COLO668 (cell line): ENCODE data around the gene SLX9.

ENCODE experiments used
- DNase-seq: peaks from one replicate; lab custom pipeline; 2025; ENCODE audit not compliant: unreplicated experiment; lab: John Stamatoyannopoulos, UW

SLX9 gene

DNA sequence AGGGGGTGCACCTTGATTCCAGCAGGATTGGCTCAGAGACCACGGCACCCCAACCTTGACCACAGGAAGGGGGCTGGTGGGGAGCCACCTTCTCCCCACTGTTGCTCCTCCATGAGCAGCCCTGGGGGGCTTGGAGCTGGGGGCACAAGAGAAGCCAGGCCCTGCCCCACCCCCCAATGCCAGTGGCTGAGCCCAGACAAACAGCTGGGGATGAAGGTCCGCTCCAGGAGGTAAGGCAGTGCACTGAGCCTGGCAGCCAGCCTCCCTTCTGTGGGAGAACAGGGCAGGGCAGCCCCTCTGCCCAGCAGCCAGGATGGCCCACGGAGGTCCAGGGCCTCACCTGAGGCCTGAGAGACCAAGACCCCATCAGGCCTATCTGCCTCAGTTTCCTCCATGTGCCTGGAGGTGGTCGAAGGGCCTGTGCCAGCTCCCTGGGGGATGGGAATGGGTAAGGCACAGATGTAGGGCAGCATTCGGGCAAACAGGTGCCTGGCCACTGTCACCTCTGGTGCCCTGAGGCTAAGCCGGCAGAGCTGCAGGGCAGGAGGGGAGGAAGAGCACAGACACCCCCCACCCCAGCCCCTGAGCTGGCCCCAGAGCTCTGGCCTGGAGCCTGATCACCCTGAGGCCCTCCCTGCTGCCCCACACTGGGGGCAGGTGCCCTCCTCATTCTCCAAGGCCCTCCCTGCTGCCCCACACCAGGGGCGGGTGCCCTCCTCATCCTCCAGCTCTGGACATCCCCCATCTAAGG lies 26.2 kb upstream of the SLX9 start:
- DNase-seq, result no peak

DNA sequence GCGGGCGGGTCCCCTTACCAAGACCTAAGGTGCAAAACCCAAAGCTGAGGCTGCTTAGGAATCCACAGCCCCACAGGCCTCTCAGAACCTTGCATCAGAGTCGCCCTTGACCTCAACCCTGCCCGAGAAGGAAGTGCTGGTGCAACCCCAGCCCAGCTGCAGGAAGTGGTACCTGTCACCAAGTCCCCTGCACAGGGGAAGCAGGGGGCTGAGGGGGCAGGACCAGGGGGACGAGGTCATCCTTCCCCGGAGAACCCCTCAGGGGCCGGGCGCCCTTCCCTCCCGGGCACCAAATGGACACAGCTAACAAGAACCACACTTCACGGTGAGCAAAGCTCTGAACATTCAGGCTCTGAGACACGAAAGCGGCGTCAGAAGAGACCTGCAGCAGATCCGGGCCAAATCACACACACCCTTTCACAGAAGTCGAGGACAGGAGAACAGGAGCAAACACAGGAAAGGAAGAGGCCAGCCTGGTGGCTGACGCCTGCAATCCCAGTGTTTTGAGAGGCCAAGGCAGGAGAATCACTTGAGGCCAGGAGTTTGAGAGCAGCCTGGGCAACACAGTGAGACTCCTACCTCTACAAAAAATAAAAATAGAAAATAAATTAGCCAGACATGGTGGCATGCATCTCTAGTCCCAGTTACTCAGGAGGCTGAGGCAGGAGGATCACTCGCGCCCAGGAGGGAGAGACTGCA lies 25.5 kb upstream of the SLX9 start:
- no peak for DNase-seq

- no peak for DNase-seq
Measured at GRCh38 chr21:44916965-44917364, 22.9 kb upstream of the SLX9 start.

GRCh38 chr21:44917446-44918106 lies 22.3 kb upstream of the SLX9 start:
- DNase-seq, result no peak

DNA sequence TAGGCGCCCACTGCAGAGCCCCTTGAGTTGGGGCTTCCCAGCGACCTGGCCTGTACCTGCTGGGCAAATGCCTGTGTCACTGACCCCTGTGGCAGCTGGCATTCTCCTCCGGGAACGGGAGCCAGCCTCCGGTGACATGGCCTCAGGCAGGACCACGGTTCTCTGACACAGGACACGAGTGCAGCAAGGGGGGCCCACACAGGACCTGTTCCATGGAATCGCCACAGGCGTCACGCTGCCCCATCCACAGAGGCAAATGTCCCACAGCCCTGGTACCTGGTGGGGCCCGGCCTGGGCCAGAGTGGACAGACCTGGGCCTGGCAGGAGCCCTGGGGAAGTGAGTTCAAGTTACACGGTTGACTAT lies 21.7 kb upstream of the SLX9 start:
- no peak for DNase-seq

- no peak for DNase-seq
Measured at GRCh38 chr21:44918581-44919033, 21.2 kb upstream of the SLX9 start.

- no peak for DNase-seq
Measured at GRCh38 chr21:44919111-44919912, 20.5 kb upstream of the SLX9 start.

- DNase-seq, result no peak
Measured at GRCh38 chr21:44919913-44920693, 19.7 kb upstream of the SLX9 start.

- no peak for DNase-seq
Measured at GRCh38 chr21:44920694-44921604, 18.9 kb upstream of the SLX9 start, which contains the start of gene ITGB2. TSS of gene ITGB2 (minus strand) at chr21:44920899. CDS start at chr21:44910782, 10,117 bp downstream.

- no peak for DNase-seq
Measured at GRCh38 chr21:44921928-44922327, 17.9 kb upstream of the SLX9 start.

- no peak for DNase-seq
Measured at GRCh38 chr21:44923480-44924084, 16.2 kb upstream of the SLX9 start.

DNA sequence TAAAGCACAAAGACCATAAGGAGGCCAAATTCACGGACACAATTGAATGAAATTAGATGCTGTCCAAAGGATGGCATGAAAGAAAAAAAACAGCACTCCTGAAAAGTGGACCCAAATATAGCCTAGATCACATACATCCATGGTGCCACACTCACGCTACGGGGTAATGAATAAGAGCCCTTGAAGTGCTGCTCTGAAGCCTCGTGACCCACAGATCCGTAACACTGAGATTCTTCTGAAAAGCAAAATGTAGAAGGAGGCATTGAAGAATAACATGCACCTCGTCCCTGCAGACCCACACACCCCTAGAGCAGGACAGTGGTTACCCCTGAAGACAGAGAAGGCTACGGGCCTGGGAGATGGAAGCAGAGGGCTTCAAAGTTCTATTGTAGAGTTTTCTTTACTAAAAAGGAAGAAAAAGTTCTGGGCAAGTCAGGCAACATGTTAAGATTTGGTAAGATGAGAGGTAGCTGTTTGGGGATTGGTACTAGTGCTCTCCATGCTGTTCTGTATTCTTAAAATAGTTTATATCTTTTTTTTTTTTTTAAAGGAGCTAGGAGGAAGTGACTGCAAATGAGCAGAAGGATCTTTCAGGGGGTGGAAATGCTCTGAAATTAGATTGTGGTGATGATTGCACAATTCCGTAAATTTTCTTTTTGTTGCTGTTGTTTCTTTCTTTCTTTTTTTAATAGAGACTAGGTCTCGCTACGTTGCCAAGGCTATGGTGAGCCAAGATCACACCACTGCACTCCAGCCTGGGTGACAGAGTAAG lies 15.0 kb upstream of the SLX9 start:
- no peak for DNase-seq

GRCh38 chr21:44925378-44925755 lies 14.5 kb upstream of the SLX9 start:
- no peak for DNase-seq

- DNase-seq, result no peak
Measured at GRCh38 chr21:44926331-44927101, 13.3 kb upstream of the SLX9 start.

DNA sequence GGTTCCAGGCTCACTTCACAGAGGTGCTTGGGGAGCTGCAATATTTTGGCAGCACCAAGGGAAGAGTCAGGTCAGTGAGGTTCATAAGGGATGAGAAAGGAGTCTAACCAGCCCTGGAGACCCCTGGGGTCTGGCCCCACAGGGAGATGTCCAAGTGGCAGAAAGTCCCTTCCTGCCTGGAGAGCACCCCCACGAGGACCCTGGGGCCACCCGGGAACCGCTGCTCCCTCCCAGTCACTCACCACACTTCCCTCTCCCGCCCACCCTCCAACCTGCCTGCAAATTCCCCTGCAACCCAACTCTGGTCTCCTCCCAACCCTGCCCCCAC lies 12.6 kb upstream of the SLX9 start:
- DNase-seq, result no peak

GRCh38 chr21:44927587-44928461 lies 12.0 kb upstream of the SLX9 start:
- DNase-seq, result no peak
